Measurements from ENCODE around the gene ABHD12. TPM values are rescaled to one million over a fixed set of nuclear protein-coding genes. Genes with fewer than 3 reads are reported as not detected.

Gene ABHD12
- polyA plus RNA-seq, 1 donor = 13.9 TPM

DNA sequence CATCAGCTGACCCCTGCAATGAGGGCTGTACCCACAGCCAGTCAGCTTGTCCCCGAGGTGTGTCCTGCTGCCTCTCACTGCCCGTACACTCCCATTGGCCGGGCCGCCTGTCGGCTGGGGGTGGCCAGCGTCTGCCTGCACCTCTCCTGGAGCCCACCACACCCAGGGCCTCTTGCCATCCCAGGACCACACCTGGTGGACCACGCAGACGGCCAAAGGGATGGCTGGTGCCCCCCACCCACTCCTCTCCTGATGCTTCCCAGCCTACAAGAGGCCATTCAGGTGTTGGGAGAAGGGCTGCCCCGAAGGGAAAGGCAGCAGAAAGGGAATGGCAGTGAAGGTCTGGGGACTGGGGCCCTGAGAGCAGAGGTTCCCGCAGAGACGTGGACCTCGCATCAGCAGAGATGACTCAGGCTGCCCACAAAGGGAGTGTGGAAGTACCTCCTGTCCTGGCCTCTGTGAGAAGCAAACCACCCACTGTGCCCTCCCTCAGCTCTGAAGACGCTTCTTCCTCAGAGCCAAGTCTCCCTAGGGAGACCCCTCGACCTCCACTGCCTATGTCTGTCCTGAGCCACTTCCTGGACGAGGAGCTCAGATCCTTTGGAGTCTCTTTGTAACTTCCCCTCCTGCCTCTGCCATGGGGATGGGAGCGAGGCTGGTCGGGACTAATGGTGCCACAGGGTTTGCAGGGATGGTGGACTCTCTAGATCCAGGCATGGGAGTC lies 81.8 kb downstream of the ABHD12 start:
- DNase-seq (ENCODE audit: low read depth) = no peak

GRCh38 chr20:25308083-25308491 lies 82.5 kb downstream of the ABHD12 start:
- DNase-seq (ENCODE audit: low read depth) = no peak

DNA sequence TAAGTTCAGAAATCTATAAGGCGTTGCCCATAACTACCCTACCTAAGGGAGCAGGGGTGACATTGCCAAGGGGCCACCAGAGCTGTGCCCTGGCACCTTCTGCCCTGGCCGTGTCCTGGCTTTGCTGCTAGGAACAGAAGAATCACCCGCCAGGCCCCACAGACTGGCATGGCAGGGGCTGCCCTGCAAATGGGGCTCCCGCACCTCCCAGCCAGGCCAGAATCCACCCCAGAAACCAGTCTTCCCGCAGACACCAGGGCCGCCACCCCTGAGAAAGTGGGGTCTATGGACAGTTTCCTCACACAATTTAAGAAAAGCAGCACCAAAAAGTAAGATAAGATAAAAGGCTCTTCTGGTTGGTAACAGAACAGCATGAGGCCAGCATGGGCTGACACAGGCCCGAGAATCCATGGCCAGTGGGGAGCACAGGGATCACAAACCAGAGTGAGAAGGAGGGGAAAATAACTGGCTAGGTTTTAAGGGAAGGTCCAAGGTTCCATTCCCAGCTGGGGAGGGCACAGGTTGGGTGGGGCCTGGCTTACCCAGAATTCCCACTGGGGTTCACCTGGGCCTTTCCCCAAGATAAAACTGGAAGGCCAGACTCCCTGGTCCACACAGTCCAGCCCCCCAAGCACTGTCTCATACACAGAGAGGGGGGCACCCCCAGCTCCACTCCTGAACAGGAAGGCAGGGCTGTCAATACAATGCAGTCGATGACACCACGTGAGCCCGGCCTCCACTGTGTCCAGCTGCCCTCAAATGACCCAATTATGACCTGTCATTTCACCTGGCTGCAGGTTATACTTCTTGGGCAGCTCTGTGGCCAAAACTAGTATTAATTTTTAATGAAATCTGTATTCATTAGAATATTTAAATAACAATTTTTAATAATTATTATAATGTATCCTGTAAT lies 83.4 kb downstream of the ABHD12 start:
- no peak for DNase-seq (ENCODE audit: low read depth)

- no peak for DNase-seq (ENCODE audit: low read depth)
These were observed 86.5 kb downstream of the ABHD12 start for GRCh38 chr20:25304025-25304549.

DNA sequence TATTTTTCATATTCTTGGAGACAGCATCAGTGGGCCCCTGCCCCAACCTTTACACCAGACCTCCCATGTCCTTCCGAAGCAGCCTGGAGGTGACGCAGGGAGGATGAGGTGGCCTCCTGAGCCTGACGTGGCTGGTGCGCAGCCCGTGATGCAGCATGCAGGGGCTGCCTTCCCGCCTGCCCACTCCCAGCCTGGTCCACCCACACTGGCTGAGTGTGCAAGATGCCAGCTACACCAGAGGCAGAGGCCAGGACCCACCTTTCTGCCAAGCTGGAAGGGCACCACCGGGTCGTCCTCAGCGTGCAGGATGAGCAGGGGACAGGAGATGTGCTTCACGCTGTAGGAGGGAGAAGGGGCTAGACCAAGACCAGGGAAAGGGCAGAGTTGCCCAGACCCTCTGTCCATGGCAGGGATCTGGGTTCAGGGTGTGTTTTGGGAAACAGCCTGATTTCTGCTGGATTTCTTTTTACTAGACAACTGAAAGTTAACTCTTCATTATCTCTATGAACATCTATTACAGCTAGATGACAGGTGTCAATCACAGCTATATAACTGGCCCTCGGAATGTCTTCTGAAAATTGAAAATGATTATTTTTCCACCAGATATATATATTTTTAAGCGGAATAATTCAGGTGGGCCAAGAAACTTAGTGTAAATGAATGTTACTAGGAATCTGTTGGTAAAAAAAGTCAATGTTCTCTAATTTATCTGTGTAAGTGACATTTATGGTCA lies 87.2 kb downstream of the ABHD12 start:
- no peak for DNase-seq (ENCODE audit: low read depth)

GRCh38 chr20:25302596-25302995 lies 88.0 kb downstream of the ABHD12 start:
- DNase-seq (ENCODE audit: low read depth) = no peak

DNA sequence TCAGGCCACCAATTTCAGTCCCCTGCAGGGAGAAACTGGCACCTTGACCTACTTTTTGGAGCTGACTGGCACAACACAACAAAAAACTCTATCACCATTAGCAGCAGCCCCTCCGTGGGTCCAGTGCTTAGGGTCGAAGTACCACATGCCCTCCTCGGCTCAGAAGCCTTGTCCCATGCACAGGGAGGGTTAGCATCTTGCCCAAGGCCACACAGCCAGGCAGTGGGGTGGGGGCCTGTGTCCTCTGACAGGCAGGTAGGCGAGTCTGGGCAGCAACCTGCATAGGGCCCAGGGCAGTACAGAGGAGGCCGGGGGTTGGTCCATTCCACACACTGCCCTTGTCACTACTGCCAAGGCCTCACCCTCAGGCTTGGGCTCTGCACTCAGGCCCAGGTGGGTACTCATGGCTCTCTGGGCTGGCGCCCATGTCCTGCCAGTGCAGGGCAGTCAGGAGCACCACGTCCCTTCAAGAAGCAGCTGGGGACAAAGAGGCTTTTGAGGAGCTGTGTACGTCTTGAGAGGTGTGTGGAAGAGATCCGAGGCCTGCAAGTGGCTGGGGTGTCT lies 89.2 kb downstream of the ABHD12 start:
- no peak for DNase-seq (ENCODE audit: low read depth)

DNA sequence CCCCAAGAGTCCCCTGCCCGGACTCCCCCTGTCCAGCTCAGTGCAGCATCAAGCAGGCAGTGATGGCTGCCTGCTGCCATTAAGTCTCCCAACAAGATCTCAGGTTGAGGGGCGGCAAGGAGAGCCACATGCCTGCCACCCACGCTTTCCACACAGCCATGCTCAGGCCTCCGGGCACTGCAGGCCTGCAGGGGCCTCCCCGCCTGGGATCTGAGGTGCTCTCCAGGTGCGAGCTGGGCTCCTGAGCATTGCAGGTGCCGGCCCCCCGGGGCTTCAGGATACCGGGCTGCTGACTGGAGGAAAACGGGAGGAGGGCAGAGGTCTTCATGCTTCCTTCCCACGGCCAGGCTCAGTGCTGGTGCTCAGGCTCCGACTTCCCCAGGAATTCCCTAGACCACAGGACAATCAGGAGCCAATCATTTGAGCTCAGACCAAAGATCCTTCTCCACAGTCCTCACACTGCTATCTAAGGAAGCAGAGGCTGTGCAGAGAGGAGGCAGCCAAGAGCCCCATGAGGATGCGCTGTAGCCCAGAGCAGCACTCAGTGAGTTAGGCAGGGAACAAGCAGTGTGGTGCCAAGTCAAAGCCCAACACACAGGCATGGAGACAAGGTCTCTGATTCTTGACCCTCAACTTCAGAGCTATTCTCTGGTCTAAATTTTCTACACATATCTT lies 90.0 kb downstream of the ABHD12 start:
- DNase-seq (ENCODE audit: low read depth) = no peak

- no peak for DNase-seq (ENCODE audit: low read depth)
These were observed 90.8 kb downstream of the ABHD12 start for GRCh38 chr20:25299806-25300205.

DNA sequence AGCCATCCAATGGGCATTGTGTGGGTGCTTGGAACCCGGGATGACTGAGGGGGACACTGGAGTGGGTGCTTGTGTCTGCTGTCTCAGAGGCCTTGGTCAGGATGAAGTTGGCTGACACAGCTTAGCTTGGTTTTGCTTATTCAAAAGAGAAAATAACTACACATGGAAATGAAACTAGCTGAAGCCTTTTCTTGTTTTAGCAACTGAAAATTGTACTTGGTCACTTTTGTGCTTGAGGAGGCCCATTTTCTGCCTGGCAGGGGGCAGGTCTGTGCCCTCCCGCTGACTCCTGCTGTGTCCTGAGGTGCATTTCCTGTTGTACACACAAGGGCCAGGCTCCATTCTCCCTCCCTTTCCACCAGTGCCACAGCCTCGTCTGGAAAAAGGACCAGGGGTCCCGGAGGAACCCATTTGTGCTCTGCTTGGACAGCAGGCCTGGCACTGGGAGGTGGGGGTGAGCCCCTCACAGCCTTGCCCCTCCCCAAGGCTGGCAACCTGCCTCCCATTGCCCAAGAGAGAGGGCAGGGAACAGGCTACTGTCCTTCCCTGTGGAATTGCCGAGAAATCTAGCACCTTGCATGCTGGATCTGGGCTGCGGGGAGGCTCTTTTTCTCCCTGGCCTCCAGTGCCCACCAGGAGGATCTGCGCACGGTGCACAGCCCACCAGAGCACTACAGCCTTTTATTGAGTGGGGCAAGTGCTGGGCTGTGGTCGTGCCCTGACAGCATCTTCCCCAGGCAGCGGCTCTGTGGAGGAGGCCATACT lies 93.3 kb downstream of the ABHD12 start:
- no peak for DNase-seq (ENCODE audit: low read depth)

- DNase-seq (ENCODE audit: low read depth) = no peak
These were observed 94.2 kb downstream of the ABHD12 start for GRCh38 chr20:25296094-25297093.

GRCh38 chr20:25295386-25296093 lies 95.1 kb downstream of the ABHD12 start:
- no peak for DNase-seq (ENCODE audit: low read depth)

DNA sequence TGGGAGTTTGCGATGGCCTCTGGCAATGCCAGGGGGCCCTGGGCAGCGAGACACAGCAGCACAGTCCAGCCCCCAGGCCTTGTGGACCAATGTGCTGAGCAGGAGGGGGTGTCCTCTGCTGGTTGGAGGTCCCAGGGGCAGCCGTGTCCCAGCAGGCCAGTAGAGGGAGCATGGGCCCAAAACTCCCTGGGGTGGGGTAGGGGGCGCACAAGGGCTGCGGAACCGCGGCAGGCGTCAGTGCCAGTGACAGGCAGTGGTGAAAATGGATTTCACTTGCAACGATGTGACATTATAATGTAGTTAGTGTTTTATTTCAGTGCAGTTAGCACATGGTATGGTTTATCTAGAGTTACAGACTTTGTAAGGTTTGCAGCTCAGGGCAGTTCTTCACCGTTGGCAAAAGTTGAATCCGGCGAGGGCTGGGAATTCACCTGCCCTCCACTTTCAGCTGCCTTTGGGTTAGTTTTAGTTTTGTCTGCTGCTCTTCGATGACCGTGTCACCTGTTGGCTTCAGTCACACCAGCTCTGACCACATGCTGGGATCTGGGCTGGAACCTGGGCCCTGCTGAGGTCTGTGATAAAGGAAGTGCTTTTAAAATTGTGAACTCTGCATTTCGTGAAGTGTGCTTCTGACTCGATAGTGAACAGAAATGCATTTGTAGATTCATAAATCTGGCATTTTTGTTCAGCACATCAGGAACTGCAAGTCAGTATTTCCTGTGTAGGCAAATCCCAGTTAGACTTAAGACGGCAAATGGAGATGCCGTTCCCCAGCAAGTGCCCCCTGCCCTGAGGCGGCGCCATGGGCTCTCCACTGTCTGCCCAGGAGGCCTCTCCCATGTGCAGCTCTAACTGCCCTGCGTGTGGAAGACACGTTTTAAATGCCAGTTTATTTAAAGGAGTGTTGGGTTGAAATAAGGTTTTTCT lies 95.9 kb downstream of the ABHD12 start:
- no peak for DNase-seq (ENCODE audit: low read depth)

GRCh38 chr20:25293910-25294458 lies 96.7 kb downstream of the ABHD12 start:
- no peak for DNase-seq (ENCODE audit: low read depth)

GRCh38 chr20:25293507-25293906 lies 97.1 kb downstream of the ABHD12 start:
- no peak for DNase-seq (ENCODE audit: low read depth)

DNA sequence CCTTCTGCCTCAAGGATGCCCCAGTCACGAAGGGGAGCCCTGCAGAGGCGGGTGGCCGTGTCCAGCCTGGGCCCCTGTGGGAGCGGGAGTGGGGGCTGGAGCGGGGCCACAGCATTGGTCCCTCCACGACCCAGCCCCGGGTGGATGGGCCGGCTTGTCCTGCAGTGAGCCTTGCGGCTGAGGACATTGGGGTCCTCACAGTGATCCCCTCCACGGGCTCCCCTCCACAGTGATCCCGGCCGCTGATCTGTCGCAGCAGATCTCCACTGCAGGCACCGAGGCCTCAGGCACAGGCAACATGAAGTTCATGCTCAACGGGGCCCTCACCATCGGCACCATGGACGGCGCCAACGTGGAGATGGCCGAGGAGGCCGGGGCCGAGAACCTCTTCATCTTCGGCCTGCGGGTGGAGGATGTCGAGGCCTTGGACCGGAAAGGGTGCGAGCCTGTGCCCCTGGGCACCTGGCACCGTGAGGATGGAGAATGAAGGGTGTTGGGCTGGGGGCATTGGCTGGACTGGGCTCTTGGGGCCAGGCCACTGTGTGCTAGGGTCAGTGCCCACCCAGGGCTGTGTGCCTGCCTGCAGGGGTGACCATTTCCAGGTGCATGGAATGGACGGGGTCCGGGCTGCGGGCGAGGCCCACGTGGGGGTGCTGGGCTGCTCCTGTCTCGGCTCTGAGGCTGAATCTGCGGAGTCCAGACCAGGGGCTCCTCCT lies 98.3 kb downstream of the ABHD12 start:
- no peak for DNase-seq (ENCODE audit: low read depth)

Data from forelimb muscle (tissue), 1 donor.